Measurements from ENCODE around the gene ABHD17B.

The ABHD17B gene

GRCh38 chr9:71886015-71886414 is 25.0 kb downstream of the ABHD17B start:
- Histone ChIP-seq H4K12ac (ENCODE audit: low read depth, low read length) (no peak overlapping the region), H2BK12ac (ENCODE audit: low read length) (no peak overlapping the region), H2BK120ac (ENCODE audit: insufficient read depth, low read length, poor library complexity) (no peak overlapping the region), H2AFZ (ENCODE audit: insufficient read depth, low read length, poor library complexity) (no peak overlapping the region), H3K4ac (ENCODE audit: low read depth, low read length) (no peak overlapping the region), H2AK5ac (ENCODE audit: low read length) (no peak overlapping the region), H3K79me1 (ENCODE audit: low read length) (no peaks in the 10 kb centered on the region), H3K9me3 (ENCODE audit: insufficient read depth, low read depth, low read length) (no peaks in the 10 kb centered on the region), H3K27me3 (ENCODE audit: insufficient read depth, low read length) (no peaks in the 10 kb centered on the region), H3K27ac (ENCODE audit: low read depth, low read length) (no peak overlapping the region), H3K79me2 (ENCODE audit: control insufficient read depth, insufficient read depth, low read length, poor library complexity) (peaks cover 1% of the 10 kb centered on the region), H3K18ac (ENCODE audit: low read length) (no peak overlapping the region), H3K36me3 (ENCODE audit: control insufficient read depth in 1 of 2, insufficient read depth in 2 of 2, low read length in 2 of 2) (no peaks in the 10 kb centered on the region), H3K4me2 (ENCODE audit: low read length) (no peak overlapping the region), H3K14ac (ENCODE audit: low read length) (no peak overlapping the region), H3K23ac (ENCODE audit: low read length) (no peak overlapping the region), H4K8ac (ENCODE audit: low read depth, low read length) (no peak overlapping the region), H3K4me3 (ENCODE audit: low read depth, low read length) (no peak overlapping the region), H3K9ac (ENCODE audit: low read length) (no peak overlapping the region), H4K91ac (ENCODE audit: low read depth, low read length) (no peak overlapping the region), H2BK5ac (ENCODE audit: low read depth, low read length, poor library complexity) (no peak overlapping the region), H3K4me1 (ENCODE audit: control insufficient read depth in 1 of 2, insufficient read depth in 2 of 2, low read length in 2 of 2) (no peaks in the 10 kb centered on the region)
- no CpG with 5 or more reads among the region's 1 CpG for WGBS (ENCODE audit: extremely low coverage, insufficient coverage, insufficient read length)
- no peak for DNase-seq

DNA sequence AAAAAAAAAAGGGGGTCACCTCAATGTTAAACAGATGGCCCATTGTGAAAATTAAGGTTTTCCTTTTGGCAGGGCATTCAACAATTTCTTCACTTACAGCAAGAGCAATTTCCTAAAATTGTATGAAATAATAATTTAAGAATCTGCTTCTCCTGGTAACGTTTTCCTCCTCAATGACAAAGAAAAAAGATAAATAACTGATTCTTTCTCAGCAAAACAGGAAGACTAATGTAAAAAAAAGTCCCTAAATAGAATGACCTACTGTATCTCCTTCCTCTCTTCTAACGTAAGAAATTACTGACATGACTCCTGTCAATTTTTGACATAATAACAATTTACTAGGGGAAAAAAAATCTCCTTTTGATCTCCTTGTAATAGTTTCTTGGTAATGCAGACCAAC is 25.5 kb downstream of the ABHD17B start:
- H3K14ac ChIP-seq (ENCODE audit: low read length): no peak overlapping the region
- no peak overlapping the region for H2BK12ac ChIP-seq (ENCODE audit: low read length)
- no CpG with 5 or more reads among the region's 2 CpGs for WGBS (ENCODE audit: extremely low coverage, insufficient coverage, insufficient read length)
- H2BK5ac ChIP-seq (ENCODE audit: low read depth, low read length, poor library complexity): no peak overlapping the region
- H3K36me3 ChIP-seq (ENCODE audit: control insufficient read depth in 1 of 2, insufficient read depth in 2 of 2, low read length in 2 of 2): no peaks in the 10 kb centered on the region
- no peak overlapping the region for H3K27ac ChIP-seq (ENCODE audit: low read depth, low read length)
- H3K9me3 ChIP-seq (ENCODE audit: insufficient read depth, low read depth, low read length): no peaks in the 10 kb centered on the region
- no peak overlapping the region for H3K4ac ChIP-seq (ENCODE audit: low read depth, low read length)
- no peak overlapping the region for H3K4me2 ChIP-seq (ENCODE audit: low read length)
- H3K27me3 ChIP-seq (ENCODE audit: insufficient read depth, low read length): no peaks in the 10 kb centered on the region
- H2AK5ac ChIP-seq (ENCODE audit: low read length): no peak overlapping the region
- no peak overlapping the region for H4K8ac ChIP-seq (ENCODE audit: low read depth, low read length)
- no peak overlapping the region for H3K23ac ChIP-seq (ENCODE audit: low read length)
- H4K12ac ChIP-seq (ENCODE audit: low read depth, low read length): no peak overlapping the region
- no peaks in the 10 kb centered on the region for H3K4me1 ChIP-seq (ENCODE audit: control insufficient read depth in 1 of 2, insufficient read depth in 2 of 2, low read length in 2 of 2)
- no peak overlapping the region for H3K4me3 ChIP-seq (ENCODE audit: low read depth, low read length)
- no peak overlapping the region for H3K18ac ChIP-seq (ENCODE audit: low read length)
- no peak for DNase-seq
- H3K79me2 ChIP-seq (ENCODE audit: control insufficient read depth, insufficient read depth, low read length, poor library complexity): peaks cover 1% of the 10 kb centered on the region
- H3K9ac ChIP-seq (ENCODE audit: low read length): no peak overlapping the region
- no peak overlapping the region for H2BK120ac ChIP-seq (ENCODE audit: insufficient read depth, low read length, poor library complexity)
- no peak overlapping the region for H4K91ac ChIP-seq (ENCODE audit: low read depth, low read length)
- no peaks in the 10 kb centered on the region for H3K79me1 ChIP-seq (ENCODE audit: low read length)
- H2AFZ ChIP-seq (ENCODE audit: insufficient read depth, low read length, poor library complexity): no peak overlapping the region

- Histone ChIP-seq H3K4me3 (ENCODE audit: low read depth, low read length) (no peak overlapping the region), H3K4ac (ENCODE audit: low read depth, low read length) (no peak overlapping the region), H3K79me1 (ENCODE audit: low read length) (no peaks in the 10 kb centered on the region), H4K12ac (ENCODE audit: low read depth, low read length) (no peak overlapping the region), H2BK120ac (ENCODE audit: insufficient read depth, low read length, poor library complexity) (no peak overlapping the region), H3K27ac (ENCODE audit: low read depth, low read length) (no peak overlapping the region), H3K9me3 (ENCODE audit: insufficient read depth, low read depth, low read length) (no peaks in the 10 kb centered on the region), H2AK5ac (ENCODE audit: low read length) (no peak overlapping the region), H3K23ac (ENCODE audit: low read length) (no peak overlapping the region), H2BK5ac (ENCODE audit: low read depth, low read length, poor library complexity) (no peak overlapping the region), H3K4me1 (ENCODE audit: control insufficient read depth in 1 of 2, insufficient read depth in 2 of 2, low read length in 2 of 2) (no peaks in the 10 kb centered on the region), H2BK12ac (ENCODE audit: low read length) (no peak overlapping the region), H3K27me3 (ENCODE audit: insufficient read depth, low read length) (no peaks in the 10 kb centered on the region), H2AFZ (ENCODE audit: insufficient read depth, low read length, poor library complexity) (no peak overlapping the region), H3K4me2 (ENCODE audit: low read length) (no peak overlapping the region), H3K14ac (ENCODE audit: low read length) (no peak overlapping the region), H3K9ac (ENCODE audit: low read length) (no peak overlapping the region), H3K36me3 (ENCODE audit: control insufficient read depth in 1 of 2, insufficient read depth in 2 of 2, low read length in 2 of 2) (no peaks in the 10 kb centered on the region), H3K79me2 (ENCODE audit: control insufficient read depth, insufficient read depth, low read length, poor library complexity) (no peaks in the 10 kb centered on the region), H4K91ac (ENCODE audit: low read depth, low read length) (no peak overlapping the region), H4K8ac (ENCODE audit: low read depth, low read length) (no peak overlapping the region), H3K18ac (ENCODE audit: low read length) (no peak overlapping the region)
- DNase-seq: no peak
Observed at GRCh38 chr9:71884005-71884404, 27.0 kb downstream of the ABHD17B start.

GRCh38 chr9:71879644-71880174 is 31.3 kb downstream of the ABHD17B start:
- Histone ChIP-seq H2BK120ac (ENCODE audit: insufficient read depth, low read length, poor library complexity) (no peak overlapping the region), H2AK5ac (ENCODE audit: low read length) (no peak overlapping the region), H3K4me2 (ENCODE audit: low read length) (no peak overlapping the region), H3K4me1 (ENCODE audit: control insufficient read depth in 1 of 2, insufficient read depth in 2 of 2, low read length in 2 of 2) (no peaks in the 10 kb centered on the region), H3K4me3 (ENCODE audit: low read depth, low read length) (no peak overlapping the region), H3K79me1 (ENCODE audit: low read length) (no peaks in the 10 kb centered on the region), H3K27ac (ENCODE audit: low read depth, low read length) (no peak overlapping the region), H3K4ac (ENCODE audit: low read depth, low read length) (no peak overlapping the region), H4K8ac (ENCODE audit: low read depth, low read length) (no peak overlapping the region), H3K23ac (ENCODE audit: low read length) (no peak overlapping the region), H3K18ac (ENCODE audit: low read length) (no peak overlapping the region), H4K91ac (ENCODE audit: low read depth, low read length) (no peak overlapping the region), H2BK5ac (ENCODE audit: low read depth, low read length, poor library complexity) (no peak overlapping the region), H3K9me3 (ENCODE audit: insufficient read depth, low read depth, low read length) (no peaks in the 10 kb centered on the region), H3K27me3 (ENCODE audit: insufficient read depth, low read length) (no peaks in the 10 kb centered on the region), H4K12ac (ENCODE audit: low read depth, low read length) (no peak overlapping the region), H3K36me3 (ENCODE audit: control insufficient read depth in 1 of 2, insufficient read depth in 2 of 2, low read length in 2 of 2) (peaks cover 0 to 2% of the 10 kb centered on the region in 2 experiments), H2AFZ (ENCODE audit: insufficient read depth, low read length, poor library complexity) (no peak overlapping the region), H3K9ac (ENCODE audit: low read length) (no peak overlapping the region), H3K79me2 (ENCODE audit: control insufficient read depth, insufficient read depth, low read length, poor library complexity) (peaks cover 2% of the 10 kb centered on the region), H3K14ac (ENCODE audit: low read length) (no peak overlapping the region), H2BK12ac (ENCODE audit: low read length) (no peak overlapping the region)
- no CpG with 5 or more reads among the region's 2 CpGs for WGBS (ENCODE audit: extremely low coverage, insufficient coverage, insufficient read length)
- no peak for DNase-seq

All from trophoblast cell (in vitro differentiated cells and primary cell).